ENCODE data around the gene PLIN3.

PLIN3 gene, protein sequence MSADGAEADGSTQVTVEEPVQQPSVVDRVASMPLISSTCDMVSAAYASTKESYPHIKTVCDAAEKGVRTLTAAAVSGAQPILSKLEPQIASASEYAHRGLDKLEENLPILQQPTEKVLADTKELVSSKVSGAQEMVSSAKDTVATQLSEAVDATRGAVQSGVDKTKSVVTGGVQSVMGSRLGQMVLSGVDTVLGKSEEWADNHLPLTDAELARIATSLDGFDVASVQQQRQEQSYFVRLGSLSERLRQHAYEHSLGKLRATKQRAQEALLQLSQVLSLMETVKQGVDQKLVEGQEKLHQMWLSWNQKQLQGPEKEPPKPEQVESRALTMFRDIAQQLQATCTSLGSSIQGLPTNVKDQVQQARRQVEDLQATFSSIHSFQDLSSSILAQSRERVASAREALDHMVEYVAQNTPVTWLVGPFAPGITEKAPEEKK

DNA sequence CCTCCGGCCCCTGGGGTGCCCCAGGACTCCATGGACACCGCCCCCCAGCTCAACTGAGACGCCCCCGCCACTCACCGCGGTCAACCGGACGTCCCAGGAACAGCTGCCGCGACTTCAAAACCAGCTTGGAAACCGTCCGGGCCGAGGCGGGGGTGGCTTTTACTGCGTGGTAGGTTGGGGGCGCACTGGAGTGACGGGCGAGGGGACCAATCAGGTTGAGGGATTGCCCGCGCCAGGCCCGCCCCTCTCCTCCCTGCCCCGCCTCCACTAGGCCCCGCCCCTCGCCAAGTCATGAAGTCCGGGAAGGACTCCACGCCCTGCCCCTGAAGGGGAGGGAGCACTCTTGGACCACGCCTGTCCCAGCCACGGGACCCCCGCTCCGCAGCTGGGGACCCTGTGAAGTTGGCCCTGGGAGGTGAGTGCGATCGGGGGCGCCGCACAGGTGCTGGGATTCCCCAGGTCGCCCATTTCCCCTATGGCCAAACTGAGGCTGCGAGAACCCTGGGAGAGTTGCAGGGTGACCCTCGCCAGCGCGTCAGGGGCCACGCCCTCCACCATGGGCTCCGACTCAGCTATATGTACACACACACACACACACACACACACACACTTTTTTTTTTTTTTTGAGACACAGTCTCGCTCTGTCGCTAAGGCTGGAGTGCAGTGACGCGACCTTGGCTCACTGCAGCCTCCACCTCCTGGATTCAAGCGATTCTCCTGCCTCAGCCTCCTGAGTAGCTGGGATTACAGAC lies at the start of gene PLIN3:
Gene PLIN3 (minus strand): TSS at position 134 of the 752 bp plus-strand sequence. CDS start 6,273 bp downstream, outside the sequence.
- no peak for TF ChIP-seq ZFX (IDR thresholded peaks at IDR 0.05)
- TF ChIP-seq, protein P1, sequence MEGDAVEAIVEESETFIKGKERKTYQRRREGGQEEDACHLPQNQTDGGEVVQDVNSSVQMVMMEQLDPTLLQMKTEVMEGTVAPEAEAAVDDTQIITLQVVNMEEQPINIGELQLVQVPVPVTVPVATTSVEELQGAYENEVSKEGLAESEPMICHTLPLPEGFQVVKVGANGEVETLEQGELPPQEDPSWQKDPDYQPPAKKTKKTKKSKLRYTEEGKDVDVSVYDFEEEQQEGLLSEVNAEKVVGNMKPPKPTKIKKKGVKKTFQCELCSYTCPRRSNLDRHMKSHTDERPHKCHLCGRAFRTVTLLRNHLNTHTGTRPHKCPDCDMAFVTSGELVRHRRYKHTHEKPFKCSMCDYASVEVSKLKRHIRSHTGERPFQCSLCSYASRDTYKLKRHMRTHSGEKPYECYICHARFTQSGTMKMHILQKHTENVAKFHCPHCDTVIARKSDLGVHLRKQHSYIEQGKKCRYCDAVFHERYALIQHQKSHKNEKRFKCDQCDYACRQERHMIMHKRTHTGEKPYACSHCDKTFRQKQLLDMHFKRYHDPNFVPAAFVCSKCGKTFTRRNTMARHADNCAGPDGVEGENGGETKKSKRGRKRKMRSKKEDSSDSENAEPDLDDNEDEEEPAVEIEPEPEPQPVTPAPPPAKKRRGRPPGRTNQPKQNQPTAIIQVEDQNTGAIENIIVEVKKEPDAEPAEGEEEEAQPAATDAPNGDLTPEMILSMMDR (conservative IDR thresholded peaks at IDR 0.05) = no peak
- H3K27ac ChIP-seq = peak within 1 kb of the TSS; percentile 77

DNA sequence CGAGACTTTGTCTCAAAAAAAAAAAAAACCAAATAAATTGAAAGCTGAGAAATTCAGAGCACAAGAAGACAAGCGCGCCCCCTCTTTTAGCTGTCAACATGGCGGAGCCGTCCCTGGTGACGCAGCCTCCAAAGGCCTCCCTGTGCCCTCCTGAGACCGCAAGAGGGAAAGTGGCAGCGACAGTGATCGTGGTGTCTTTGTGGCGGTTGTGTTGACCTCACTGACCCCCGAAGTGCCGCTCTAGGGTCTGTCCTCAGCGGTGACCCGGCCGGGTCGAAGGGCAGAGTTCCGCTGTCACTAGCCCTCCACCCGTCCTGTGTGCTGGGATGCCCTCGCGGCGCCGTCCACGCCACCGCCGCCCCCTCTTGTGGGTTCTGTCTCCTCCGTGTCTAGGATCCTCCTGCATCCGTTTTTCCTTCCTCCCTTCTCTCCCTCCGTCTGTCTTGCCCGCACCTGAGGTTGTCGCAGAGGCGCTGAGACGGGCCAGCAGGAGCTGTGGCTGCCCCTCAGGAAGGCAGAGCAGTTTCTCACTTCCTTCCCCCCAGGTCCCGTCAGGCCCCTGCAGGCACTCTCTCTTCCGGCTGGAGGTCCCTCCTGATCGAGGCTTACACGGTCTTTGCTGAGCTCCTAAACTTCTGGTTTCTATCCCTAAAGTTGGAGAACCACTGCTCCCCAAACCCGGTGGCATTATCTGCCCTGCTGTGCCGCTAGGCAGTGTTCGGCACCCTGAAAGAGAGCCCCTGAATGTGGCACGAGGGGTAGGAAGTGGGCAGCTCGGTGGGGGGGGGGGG lies 49.0 kb upstream of the PLIN3 start:
- TF ChIP-seq ZFX (IDR thresholded peaks at IDR 0.05) = no peak
- TF ChIP-seq, protein P1 (conservative IDR thresholded peaks at IDR 0.05) = no peak
- peak overlapping the region; percentile 66; the same call in 1 of the 2 replicates for H3K27ac ChIP-seq

DNA sequence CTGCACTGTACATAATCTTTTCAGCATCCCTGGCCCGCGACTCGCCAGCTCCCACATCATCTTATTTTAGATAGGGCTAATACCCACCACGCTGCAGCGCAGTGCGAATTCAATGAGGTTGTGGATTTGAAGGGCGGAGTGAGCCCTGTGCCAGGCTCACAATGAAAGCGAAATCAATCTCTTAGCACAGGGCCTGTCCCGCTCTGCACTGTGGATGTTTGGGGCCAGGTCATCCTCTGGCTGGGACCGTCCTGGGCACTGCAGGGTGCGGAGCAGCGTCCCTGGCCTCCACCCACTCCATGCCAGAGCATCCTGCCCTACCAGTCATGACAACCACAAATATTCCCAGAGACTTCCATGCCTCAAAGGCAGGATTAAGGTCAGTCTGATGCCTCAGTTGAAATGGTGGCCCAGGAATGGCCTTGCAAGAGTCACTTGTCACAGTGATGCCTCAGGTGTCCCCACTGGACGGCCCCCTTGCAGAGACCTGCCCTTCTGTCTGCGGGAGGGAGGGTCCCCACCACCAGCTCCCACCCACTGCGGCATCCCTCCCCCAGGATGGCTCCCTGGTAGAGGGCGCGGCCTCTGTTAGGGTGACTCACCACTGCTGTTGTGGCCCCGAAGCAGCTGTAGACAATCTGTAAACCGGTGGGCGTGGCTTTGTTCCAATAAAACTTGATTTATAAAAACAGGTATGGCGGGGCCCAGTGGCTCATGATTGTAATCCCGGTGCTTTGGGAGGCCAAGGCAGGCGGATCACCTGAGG lies 47.5 kb upstream of the PLIN3 start:
- TF ChIP-seq, protein P1 (conservative IDR thresholded peaks at IDR 0.05) = no peak
- TF ChIP-seq ZFX (IDR thresholded peaks at IDR 0.05) = no peak
- peak overlapping the region; percentile 66 for H3K27ac ChIP-seq

DNA sequence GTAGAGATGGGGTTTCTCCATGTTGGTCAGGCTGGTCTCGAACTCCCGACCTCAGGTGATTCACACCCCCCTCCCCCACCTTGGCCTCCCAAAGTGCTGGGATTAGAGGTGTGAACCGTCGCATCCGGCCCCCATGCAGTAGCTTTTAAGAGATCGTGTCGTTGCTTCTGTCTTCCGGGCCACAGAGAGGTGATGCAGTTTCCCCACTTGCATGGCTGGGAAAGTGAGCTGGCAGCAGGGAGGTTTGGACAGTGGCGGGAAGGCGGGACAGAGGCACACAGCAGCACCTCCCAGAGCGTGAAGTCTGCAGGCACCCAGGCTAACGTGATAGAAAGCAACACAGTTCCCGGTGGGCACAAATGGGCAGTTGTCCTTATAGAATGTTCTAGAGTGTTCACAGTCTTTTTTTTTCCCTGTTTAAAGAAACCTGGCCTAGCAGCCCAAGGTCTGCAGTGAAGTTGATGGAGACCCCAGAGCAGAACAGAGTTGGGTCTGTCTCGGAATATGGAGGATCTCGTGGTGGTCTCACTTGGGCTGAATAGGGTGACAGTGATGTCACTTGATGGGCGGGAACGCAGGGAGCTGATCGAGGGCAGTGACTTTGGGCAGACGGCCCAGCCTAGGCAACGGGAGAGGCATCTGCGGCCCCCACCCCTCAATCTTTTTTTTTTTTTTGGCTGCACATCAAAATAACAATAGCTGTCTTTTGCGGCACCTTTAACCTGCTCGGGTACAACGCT lies 46.7 kb upstream of the PLIN3 start:
- H3K27ac ChIP-seq = peak overlapping the region; percentile 66
- no peak for TF ChIP-seq ZFX (IDR thresholded peaks at IDR 0.05)
- TF ChIP-seq, protein P1 (conservative IDR thresholded peaks at IDR 0.05) = no peak

DNA sequence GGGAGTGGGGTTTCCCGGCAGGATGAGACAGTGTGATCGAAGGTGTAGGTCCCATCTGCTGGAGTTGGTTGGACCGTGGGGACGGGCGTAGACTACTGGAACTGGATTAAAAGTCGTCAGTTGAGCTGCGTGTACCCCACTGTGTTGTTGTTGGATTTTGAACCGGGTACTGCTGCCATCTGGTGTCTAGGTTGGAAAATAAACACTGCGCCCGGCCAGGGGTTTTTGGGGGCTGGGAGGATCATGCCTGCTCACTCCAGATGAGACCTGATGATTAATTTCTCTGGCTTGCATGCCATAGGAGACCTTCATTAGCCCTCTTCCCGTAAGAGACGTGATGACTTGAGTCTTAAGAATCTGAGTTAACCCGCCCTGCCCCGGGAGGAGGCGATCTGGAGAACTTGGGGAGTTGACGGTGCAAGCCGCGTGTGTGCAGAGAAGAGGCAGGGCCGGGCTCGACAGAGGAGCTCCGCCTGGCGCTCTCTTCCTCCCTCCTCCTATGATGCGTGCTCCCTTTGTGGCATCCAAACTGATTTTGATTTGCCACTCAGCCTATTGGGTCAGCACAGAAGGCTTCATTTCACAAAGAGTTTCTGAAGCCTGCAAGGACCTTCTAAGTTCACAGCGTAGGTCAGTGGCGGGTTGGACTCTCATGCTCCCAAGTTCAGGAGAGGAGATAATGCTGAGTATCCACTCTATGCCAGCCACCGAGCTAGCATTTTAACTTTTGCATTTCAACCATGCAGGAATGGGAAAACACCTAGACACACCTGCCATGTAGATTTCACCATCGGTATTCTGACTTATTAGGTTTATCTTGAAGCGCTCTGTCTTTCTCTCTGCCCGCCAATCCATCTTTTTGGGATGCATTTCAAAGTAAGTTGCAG lies 44.6 kb upstream of the PLIN3 start:
- no peak for TF ChIP-seq ZFX (IDR thresholded peaks at IDR 0.05)
- TF ChIP-seq, protein P1 (conservative IDR thresholded peaks at IDR 0.05) = no peak
- H3K27ac ChIP-seq = no peak overlapping the region

Data from C4-2B (cell line).